K562 (cell line): ENCODE measurements around the gene PSMA7. TPM values are rescaled to one million over a fixed set of nuclear protein-coding genes. Genes with fewer than 3 reads are reported as not detected.
A peak's percentile ranks its signal among the peaks of the same experiment; 100 is the strongest.

Experiments used
- CREBBP ChIP-seq: IDR thresholded peaks from one replicate; pipeline ENCODE4 v1.6.1; 2012; ENCODE audit warnings: low read depth, mild to moderate bottlenecking, control low read depth, inconsistent platforms, low read length
- EGR1 ChIP-seq: fragments of 450-650 bp; conservative IDR thresholded peaks from 2 replicates; pipeline ENCODE4 v1.6.1; 2017; ENCODE audit warnings: mild to moderate bottlenecking
- KLF16 ChIP-seq: IDR thresholded peaks from 2 replicates; pipeline ENCODE4 v1.6.1; 2016; ENCODE audit warnings: antibody characterized with exemption
- LCOR ChIP-seq: sonication (generic); formaldehyde crosslinking; IDR thresholded peaks from 2 replicates; pipeline ENCODE4 v1.8.0; 2022; ENCODE audit warnings: mild to moderate bottlenecking, missing genetic modification reagents
- MED1 ChIP-seq: sonication (generic); formaldehyde crosslinking; IDR thresholded peaks from 2 replicates; pipeline ENCODE4 v1.8.1; 2023; ENCODE audit warnings: missing genetic modification reagents, borderline replicate concordance
- MTA1 ChIP-seq: fragments of 450-650 bp; IDR thresholded peaks from 2 replicates; pipeline ENCODE4 v1.6.1; 2017; ENCODE audit warnings: borderline replicate concordance
- MTF1 ChIP-seq: fragments of 250-450 bp; sonication (Bioruptor Pico); IDR thresholded peaks from 2 replicates; pipeline ENCODE4 v1.9.0; 2021; ENCODE audit warnings: moderate library complexity, mild to moderate bottlenecking, inconsistent platforms, borderline replicate concordance
- NFIX ChIP-seq: fragments of 250-450 bp; sonication (Bioruptor Pico); IDR thresholded peaks from 2 replicates; pipeline ENCODE4 v1.4.0; 2020; ENCODE audit warnings: low read depth, mild to moderate bottlenecking, moderate library complexity
- NFRKB ChIP-seq: fragments of 450-650 bp; IDR thresholded peaks from 2 replicates; pipeline ENCODE4 v1.6.1; 2016; ENCODE audit warnings: low read depth
- PPARD ChIP-seq: fragments of 250-450 bp; sonication (Bioruptor Pico); IDR thresholded peaks from 2 replicates; pipeline ENCODE4 v1.8.0; 2022; ENCODE audit warnings: inconsistent platforms, mild to moderate bottlenecking, moderate library complexity
- RNF2 ChIP-seq: sonication (generic); IDR thresholded peaks from 2 replicates; pipeline ENCODE4 v1.6.1; 2016
- TOE1 ChIP-seq, 2 experiments: fragments of 450-650 bp in 1 of 2; sonication (generic) in 1 of 2; formaldehyde crosslinking in 1 of 2; IDR thresholded peaks; 2 replicates each; pipeline versions ENCODE4 v1.7.1 to v1.8.0; 2016 to 2022; ENCODE audit warnings: borderline replicate concordance in 2 of 2, mild to moderate bottlenecking in 2 of 2, antibody characterized with exemption in 1 of 2, inconsistent platforms in 1 of 2, low read depth in 1 of 2, missing genetic modification reagents in 1 of 2, moderate library complexity in 1 of 2
- ZNF589 ChIP-seq: fragments of 200-800 bp; sonication (Bioruptor generic); IDR thresholded peaks from 2 replicates; pipeline ENCODE4 v1.6.1; 2016; ENCODE audit warnings: low read depth, missing genetic modification characterization, missing compliant biosample characterization
- ZNF644 ChIP-seq: fragments of 200-800 bp; sonication (Bioruptor generic); IDR thresholded peaks from 2 replicates; pipeline ENCODE4 v1.6.1; 2016; ENCODE audit warnings: low read depth, missing genetic modification characterization, missing compliant biosample characterization
- ZNF696 ChIP-seq: fragments of 250-450 bp; sonication (Bioruptor Pico); conservative IDR thresholded peaks from 2 replicates; pipeline ENCODE4 v1.4.0; 2020; ENCODE audit warnings: mild to moderate bottlenecking, moderate library complexity
- ZZZ3 ChIP-seq: fragments of 450-650 bp; IDR thresholded peaks from 2 replicates; pipeline ENCODE4 v1.6.1; 2016; ENCODE audit warnings: antibody characterized with exemption, mild to moderate bottlenecking, moderate library complexity
- polyA plus RNA-seq, 8 experiments: library from polyadenylated mRNA; depleted of rRNA in 4 of 8; stranded (reverse) in 5 of 8; unstranded in 3 of 8; fragments of >200 nt; fragmentation: Nextera tagmentation in 2 of 8; fragmentation: Illumina TruSeq in 1 of 8; extraction: Ambion mirVana in 2 of 8; extraction: Trizol in 1 of 8; gene quantifications; 2 replicates each; pipeline versions ENCODE4 v1.2.1 to v1.2.3, GENCODE V29; 2011 to 2014; ENCODE audit warnings: inconsistent platforms in 1 of 8, missing spikeins in 1 of 8
- total RNA-seq, 7 experiments: library from RNA; depleted of rRNA in 6 of 7; stranded (reverse); fragments of >200 nt in 6 of 7; fragmentation: Illumina TruSeq in 2 of 7; extraction: Trizol in 2 of 7; gene quantifications; 2 replicates each; pipeline versions ENCODE4 v1.2.1 to v1.2.3, GENCODE V29; 2011 to 2021; ENCODE audit warnings: low replicate concordance in 1 of 7
- TF ChIP-seq, protein P1 (sequence below): fragments of 450-650 bp; IDR thresholded peaks from one replicate; pipeline ENCODE4 v1.6.1; 2018; ENCODE audit warnings: mild to moderate bottlenecking, moderate library complexity; ENCODE audit not compliant: partially characterized antibody
- TF ChIP-seq, protein P2 (sequence below): fragments of 250-450 bp; sonication (Bioruptor Pico); IDR thresholded peaks from 2 replicates; pipeline ENCODE4 v1.4.0; 2020; ENCODE audit warnings: mild to moderate bottlenecking
- TF ChIP-seq, protein P3 (sequence below), 2 experiments: fragments of 450-650 bp; conservative IDR thresholded peaks; 2 replicates each; pipeline ENCODE4 v1.6.1; 2017; ENCODE audit warnings: mild to moderate bottlenecking in 2 of 2, moderate library complexity in 2 of 2
- TF ChIP-seq, protein P4 (sequence below): fragments of 250-450 bp; sonication (Bioruptor Pico); IDR thresholded peaks from 2 replicates; pipeline ENCODE4 v1.5.0; 2021; ENCODE audit warnings: mild to moderate bottlenecking, moderate library complexity

Gene PSMA7
- total and polyA plus RNA-seq, 9 of the 15 experiments (the other 6 are each of a cell fraction or from before 2014, with no cell fraction given) = 257 to 510 (median 393) TPM

DNA sequence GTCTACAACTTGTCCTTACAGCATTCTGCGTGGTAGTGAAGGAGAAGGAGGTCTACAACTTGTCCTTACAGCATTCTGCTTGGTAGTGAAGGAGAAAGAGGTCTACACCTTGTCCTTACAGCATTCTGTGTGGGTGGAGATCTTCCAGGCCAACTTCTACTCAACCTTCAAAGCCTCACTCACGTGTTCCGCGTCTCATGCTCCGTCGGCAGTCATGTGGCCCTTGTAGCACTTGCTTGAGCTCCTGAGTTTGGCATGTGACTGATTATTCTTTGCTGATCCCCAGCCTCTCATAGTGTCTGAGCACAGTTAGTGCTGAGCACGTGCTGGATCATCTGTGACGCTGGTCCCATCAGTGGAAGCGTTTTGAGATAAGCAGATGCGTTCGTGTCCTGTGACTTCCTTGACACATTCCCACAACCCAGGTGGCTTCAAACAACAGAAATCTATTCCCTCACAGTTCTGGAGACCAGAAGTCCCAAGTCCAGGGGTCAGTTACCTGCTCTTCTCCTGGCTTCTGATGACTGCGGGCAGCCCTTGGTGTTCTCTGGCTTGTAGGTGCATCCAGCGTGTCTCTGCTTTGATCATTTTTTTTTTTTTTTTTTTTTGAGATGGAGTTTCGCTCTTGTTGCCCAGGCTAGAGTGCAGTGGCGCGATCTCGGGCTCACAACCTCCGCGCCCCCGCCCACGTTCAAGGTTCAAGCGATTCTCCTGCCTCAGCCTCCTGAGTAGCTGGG, 3.0 kb upstream of the PSMA7 start (continued):
- TF ChIP-seq TOE1 (IDR thresholded peaks at IDR 0.05; ENCODE audit: borderline replicate concordance) (peak; percentile 87), TOE1 (CRISPR knock-in tag; IDR thresholded peaks at IDR 0.05; ENCODE audit: borderline replicate concordance, low read depth) (peak; percentile 74; the same call in 1 of the 2 replicates), LCOR (CRISPR knock-in tag) (peak; percentile 52; the same call in 1 of the 2 replicates), PPARD (CRISPR knock-in tag) (no peak), ZZZ3 (no peak), RNF2 (peak; percentile 74; the same call in 1 of the 2 replicates), ZNF696 (CRISPR knock-in tag) (no peak), EGR1 (peak; percentile 76), NFRKB (no peak), CREBBP (no peak), MED1 (CRISPR knock-in tag) (0 out of 2 replicates have a peak, but pooled peaks have one; percentile 43), ZNF644 (tag) (peak; percentile 84; the same call in 1 of the 2 replicates), MTF1 (CRISPR knock-in tag) (no peak), MTA1 (peak; percentile 83), KLF16 (no peak), ZNF589 (CRISPR knock-in tag) (peak; percentile 85), NFIX (CRISPR knock-in tag) (no peak)
- TF ChIP-seq, protein P1, sequence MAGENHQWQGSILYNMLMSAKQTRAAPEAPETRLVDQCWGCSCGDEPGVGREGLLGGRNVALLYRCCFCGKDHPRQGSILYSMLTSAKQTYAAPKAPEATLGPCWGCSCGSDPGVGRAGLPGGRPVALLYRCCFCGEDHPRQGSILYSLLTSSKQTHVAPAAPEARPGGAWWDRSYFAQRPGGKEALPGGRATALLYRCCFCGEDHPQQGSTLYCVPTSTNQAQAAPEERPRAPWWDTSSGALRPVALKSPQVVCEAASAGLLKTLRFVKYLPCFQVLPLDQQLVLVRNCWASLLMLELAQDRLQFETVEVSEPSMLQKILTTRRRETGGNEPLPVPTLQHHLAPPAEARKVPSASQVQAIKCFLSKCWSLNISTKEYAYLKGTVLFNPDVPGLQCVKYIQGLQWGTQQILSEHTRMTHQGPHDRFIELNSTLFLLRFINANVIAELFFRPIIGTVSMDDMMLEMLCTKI = no peak
- TF ChIP-seq, protein P2, sequence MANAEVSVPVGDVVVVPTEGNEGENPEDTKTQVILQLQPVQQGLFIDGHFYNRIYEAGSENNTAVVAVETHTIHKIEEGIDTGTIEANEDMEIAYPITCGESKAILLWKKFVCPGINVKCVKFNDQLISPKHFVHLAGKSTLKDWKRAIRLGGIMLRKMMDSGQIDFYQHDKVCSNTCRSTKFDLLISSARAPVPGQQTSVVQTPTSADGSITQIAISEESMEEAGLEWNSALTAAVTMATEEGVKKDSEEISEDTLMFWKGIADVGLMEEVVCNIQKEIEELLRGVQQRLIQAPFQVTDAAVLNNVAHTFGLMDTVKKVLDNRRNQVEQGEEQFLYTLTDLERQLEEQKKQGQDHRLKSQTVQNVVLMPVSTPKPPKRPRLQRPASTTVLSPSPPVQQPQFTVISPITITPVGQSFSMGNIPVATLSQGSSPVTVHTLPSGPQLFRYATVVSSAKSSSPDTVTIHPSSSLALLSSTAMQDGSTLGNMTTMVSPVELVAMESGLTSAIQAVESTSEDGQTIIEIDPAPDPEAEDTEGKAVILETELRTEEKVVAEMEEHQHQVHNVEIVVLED (CRISPR knock-in tag) = peak; percentile 56
- TF ChIP-seq, protein P3, sequence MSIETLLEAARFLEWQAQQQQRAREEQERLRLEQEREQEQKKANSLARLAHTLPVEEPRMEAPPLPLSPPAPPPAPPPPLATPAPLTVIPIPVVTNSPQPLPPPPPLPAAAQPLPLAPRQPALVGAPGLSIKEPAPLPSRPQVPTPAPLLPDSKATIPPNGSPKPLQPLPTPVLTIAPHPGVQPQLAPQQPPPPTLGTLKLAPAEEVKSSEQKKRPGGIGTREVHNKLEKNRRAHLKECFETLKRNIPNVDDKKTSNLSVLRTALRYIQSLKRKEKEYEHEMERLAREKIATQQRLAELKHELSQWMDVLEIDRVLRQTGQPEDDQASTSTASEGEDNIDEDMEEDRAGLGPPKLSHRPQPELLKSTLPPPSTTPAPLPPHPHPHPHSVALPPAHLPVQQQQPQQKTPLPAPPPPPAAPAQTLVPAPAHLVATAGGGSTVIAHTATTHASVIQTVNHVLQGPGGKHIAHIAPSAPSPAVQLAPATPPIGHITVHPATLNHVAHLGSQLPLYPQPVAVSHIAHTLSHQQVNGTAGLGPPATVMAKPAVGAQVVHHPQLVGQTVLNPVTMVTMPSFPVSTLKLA (conservative IDR thresholded peaks at IDR 0.05) = peak; percentile 94 to 97
- TF ChIP-seq, protein P4, sequence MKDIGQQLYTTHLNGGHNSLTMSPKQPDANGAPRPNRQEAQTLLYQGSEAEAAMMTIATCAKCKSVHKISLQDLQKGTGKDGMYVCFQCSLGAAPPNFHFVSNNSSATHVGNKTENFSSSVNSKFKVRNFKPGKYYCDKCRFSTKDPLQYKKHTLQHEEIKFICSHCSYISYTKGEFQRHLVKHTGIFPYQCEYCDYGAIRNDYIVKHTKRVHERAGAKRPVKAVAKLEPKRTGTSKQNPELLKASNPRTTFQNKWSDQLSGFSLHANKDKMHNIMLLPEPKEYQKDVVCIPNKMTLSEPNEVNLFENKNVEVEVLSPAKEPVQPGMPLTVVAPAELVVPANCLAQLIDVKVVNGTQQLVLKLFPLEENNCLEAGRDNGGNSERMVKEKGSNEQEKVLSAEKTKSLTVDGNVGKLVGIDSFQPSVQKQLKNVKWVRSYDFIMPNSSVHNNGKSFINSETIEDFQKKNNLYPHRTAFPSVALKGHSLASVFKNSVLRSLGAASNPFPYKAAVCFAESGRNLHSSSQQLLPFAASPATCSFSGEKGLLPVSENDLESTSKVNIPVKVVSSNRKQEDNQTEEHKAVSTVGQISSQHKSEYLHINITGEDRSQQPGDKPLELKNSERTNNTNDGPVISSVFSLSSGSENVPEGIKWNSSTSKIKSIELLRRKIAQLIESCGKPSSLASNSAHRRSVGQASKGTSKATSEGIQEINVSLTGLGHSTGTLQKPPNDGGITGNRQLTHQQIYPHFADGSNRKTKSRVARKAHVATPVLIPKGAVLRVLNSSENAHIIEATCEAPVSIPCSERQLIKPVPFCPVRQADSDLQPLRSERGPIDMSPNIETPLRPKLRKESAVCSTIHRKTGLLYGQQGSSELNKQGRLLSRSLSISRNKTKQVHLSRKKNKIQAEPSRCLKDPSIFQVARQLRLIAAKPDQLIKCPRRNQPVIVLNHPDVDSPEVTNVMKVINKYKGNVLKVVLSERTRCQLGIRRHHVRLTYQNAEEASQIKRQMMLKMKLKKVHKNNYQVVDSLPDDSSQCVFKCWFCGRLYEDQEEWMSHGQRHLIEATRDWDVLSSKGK (CRISPR knock-in tag) = no peak
